ENCODE results near the gene PHF5A. TPM values are rescaled to one million over a fixed set of nuclear protein-coding genes. Genes with fewer than 3 reads are reported as not detected.

PHF5A gene
- total RNA-seq, 1 donor from 2014 or later = 43.8 TPM

DNA sequence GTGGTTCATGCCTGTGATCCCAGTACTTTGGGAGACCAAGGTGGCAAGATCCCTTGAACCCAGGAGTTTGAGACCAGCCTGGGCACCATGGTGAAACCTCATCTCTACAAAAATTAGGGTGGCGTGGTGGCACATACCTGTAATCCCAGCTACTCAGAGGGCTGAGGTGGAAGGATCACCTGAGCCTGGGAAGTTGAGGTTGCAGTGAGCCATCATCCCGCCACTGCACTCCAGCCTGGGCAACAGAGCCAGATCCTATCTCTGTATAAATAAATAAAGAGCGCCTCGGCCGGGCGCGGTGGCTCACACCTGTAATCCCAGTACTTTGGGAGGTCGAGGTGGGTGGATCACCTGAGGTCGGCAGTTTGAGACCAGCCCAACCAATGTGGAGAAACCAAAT, 49.8 kb downstream of the PHF5A start:
- no peak for DNase-seq (ENCODE audit: extremely low read depth, low read depth, low spot score)

- no peak for DNase-seq (ENCODE audit: extremely low read depth, low read depth, low spot score)
Observed at GRCh38 chr22:41417622-41418390, 50.7 kb downstream of the PHF5A start.

- no peak for DNase-seq (ENCODE audit: extremely low read depth, low read depth, low spot score)
Observed at GRCh38 chr22:41415554-41415953, 52.9 kb downstream of the PHF5A start.

DNA sequence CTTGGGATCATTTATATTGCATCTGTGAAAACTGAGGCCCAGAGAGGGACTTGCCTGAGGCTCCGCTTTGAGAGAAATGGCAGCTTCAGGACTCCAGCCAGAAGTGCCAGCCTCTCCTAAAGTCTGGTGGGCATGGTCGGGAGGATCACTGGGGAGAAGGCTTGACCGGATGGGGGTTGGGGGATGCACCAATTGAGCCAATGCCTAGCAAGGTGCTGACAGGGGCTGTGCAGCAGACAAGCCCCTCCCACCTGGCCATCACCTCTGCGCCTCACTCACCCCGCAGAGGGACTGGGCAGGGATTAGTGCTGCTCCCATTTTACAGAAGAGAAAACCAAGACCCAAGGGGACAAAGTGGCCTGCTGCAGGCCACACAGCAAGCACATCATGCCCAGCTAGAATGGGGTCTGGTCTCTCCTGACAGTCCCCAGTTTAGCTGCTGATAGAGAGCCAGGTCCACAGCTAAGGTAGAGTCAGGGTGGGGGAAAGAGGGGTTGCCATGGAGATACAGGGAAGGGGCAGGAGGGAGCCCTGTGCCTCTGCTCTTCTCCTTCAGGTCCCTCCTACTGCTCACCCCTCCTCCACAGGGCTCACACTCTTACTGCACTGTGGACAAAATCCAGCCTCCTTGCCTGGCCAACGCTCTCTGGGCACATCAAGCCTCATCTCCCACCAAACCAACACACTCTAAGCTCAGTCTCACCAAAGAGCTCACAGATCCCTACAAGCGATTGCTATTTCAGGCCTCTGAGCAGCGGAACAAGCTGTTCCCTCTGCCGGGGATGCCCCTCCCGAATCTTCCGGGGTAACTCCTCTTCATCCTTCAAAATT, 57.3 kb downstream of the PHF5A start:
- DNase-seq (ENCODE audit: extremely low read depth, low read depth, low spot score) = no peak

DNA sequence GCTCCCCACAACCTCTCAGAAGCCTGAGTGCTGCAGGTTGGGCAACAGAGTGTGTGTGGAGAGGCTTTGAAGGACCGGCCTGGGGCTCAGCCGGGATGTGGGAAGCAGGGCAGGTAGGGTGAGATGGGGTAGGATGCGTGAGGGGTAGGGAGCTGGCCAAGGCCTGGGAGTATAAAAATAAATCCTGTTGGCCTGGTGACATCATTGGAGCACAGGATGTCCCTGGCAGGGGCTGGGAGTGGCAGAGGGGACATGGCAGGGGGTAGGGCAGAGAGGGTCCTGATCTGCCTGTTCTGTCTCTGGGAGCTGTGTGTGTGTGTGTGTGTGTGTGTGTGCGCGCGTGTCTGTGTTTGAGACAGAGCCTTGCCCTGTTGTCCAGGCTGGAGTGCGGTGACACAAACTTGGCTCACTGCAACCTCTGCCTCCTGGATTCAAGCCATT, 58.2 kb downstream of the PHF5A start:
- no peak for DNase-seq (ENCODE audit: extremely low read depth, low read depth, low spot score)

Other genes starting within 250 kb of the PHF5A start
- gene CHADL, start 227.8 kb downstream of the PHF5A start, total RNA-seq = 0.73 and 1.3 TPM in 2 replicates
- gene RANGAP1, start 182.5 kb downstream of the PHF5A start, total RNA-seq = 121 and 135 TPM in 2 replicates
- gene ZC3H7B, start 167.2 kb downstream of the PHF5A start, total RNA-seq = 97.4 and 125 TPM in 2 replicates
- 5.0 and 8.1 TPM in 2 replicates for gene TEF, start 86.8 kb downstream of the PHF5A start, total RNA-seq
- gene TOB2, start 21.9 kb downstream of the PHF5A start, total RNA-seq = 45.5 and 49.9 TPM in 2 replicates
- gene ACO2, start 425 bp upstream of the PHF5A start, total RNA-seq = 84.3 and 87.2 TPM in 2 replicates
- gene POLR3H, start 75.8 kb upstream of the PHF5A start, total RNA-seq = 9.8 and 18.1 TPM in 2 replicates
- 0.41 TPM in 1 of 2 replicates, not detected in the other for gene CSDC2, start 92.3 kb upstream of the PHF5A start, total RNA-seq
- 17.7 and 18.9 TPM in 2 replicates for gene PMM1, start 121.1 kb upstream of the PHF5A start, total RNA-seq
- gene DESI1, start 152.4 kb upstream of the PHF5A start, total RNA-seq = 59.6 and 77.9 TPM in 2 replicates
- gene XRCC6, start 152.6 kb upstream of the PHF5A start, total RNA-seq = 251 and 256 TPM in 2 replicates
- 122 and 123 TPM in 2 replicates for gene SNU13, start 220.2 kb upstream of the PHF5A start, total RNA-seq
- 0.34 and 0.64 TPM in 2 replicates for gene MEI1, start 230.8 kb upstream of the PHF5A start, total RNA-seq

Data from glomerular endothelial cell (primary cell).